22Rv1 (cell line): ENCODE data around the gene NUP35.

Source experiments
- ZFX ChIP-seq: fragments of 450-650 bp; IDR thresholded peaks from 2 replicates; pipeline ENCODE4 v1.6.1; 2017; ENCODE audit warnings: antibody characterized with exemption, borderline replicate concordance
- TF ChIP-seq, protein P1 (sequence below): fragments of 450-650 bp; IDR thresholded peaks from 2 replicates; pipeline ENCODE4 v1.5.1; 2017; ENCODE audit warnings: mild to moderate bottlenecking

DNA sequence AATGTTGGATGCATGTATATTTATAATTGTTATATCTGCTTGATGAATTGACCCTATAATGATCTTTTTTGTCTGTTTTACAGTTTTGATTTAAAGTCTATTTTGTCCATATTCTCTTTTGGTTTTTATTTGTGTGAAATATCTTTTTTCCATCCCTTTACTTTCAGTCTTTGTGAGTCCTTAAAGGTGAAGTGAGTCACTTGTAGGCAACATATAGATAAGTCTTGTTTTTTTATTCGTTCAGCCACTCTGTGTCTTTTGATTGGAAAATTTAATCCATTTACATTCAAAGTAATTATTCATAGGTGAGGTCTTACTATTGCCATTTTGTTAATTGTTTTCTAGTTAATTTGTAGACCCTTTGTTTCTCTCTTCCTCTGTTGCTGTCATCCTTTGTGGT is 62.5 kb downstream of the NUP35 start:
- TF ChIP-seq, protein P1, sequence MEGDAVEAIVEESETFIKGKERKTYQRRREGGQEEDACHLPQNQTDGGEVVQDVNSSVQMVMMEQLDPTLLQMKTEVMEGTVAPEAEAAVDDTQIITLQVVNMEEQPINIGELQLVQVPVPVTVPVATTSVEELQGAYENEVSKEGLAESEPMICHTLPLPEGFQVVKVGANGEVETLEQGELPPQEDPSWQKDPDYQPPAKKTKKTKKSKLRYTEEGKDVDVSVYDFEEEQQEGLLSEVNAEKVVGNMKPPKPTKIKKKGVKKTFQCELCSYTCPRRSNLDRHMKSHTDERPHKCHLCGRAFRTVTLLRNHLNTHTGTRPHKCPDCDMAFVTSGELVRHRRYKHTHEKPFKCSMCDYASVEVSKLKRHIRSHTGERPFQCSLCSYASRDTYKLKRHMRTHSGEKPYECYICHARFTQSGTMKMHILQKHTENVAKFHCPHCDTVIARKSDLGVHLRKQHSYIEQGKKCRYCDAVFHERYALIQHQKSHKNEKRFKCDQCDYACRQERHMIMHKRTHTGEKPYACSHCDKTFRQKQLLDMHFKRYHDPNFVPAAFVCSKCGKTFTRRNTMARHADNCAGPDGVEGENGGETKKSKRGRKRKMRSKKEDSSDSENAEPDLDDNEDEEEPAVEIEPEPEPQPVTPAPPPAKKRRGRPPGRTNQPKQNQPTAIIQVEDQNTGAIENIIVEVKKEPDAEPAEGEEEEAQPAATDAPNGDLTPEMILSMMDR = no peak
- no peak for TF ChIP-seq ZFX
